H1 (cell line): Measurements from ENCODE around the gene GID8. TPM values are rescaled to one million over a fixed set of nuclear protein-coding genes. Genes with fewer than 3 reads are reported as not detected.

ENCODE experiments used
- CTCF ChIA-PET: fragments of 300-600 bp; sonication (Branson Sonifier 250); formaldehyde crosslinking; loops from one replicate; lab custom pipeline; 2021; ENCODE audit not compliant: partially characterized antibody; lab: Charles Lee
- POLR2A ChIA-PET: fragments of 300-600 bp; sonication (Branson Sonifier 250); formaldehyde crosslinking; loops from one replicate; lab custom pipeline; 2021; ENCODE audit warnings: inconsistent platforms; ENCODE audit not compliant: partially characterized antibody; lab: Charles Lee
- DNase-seq, 2 experiments: peaks; one replicate each; pipeline versions ENCODE4 v3.0.0 to v3.0.0-alpha.2; 2010 to 2022; ENCODE audit warnings: low spot score in 2 of 2, low read depth in 1 of 2, mixed read lengths in 1 of 2
- FAIRE-seq: peaks from 2 replicates; lab custom pipeline; 2011; peaks lifted over from hg19 to GRCh38; lab: Jason Lieb, UNC
- H2AFZ ChIP-seq: 2 replicates; pipeline ENCODE4 v1.8.1; 2012; ENCODE audit warnings: low read length, inconsistent platforms
- H2AK5ac ChIP-seq: 2 replicates; pipeline ENCODE4 v1.6.1; 2013; ENCODE audit warnings: low read depth, low read length
- H2BK120ac ChIP-seq: replicated peaks from 2 replicates; pipeline ENCODE3; 2013; ENCODE audit warnings: low read depth, low read length, inconsistent platforms
- H2BK12ac ChIP-seq: 2 replicates; pipeline ENCODE4 v1.6.1; 2013; ENCODE audit warnings: low read depth, low read length
- H2BK15ac ChIP-seq: 2 replicates; pipeline ENCODE4 v1.6.1; 2013; ENCODE audit warnings: low read length
- H2BK20ac ChIP-seq: 2 replicates; pipeline ENCODE4 v1.6.1; 2013; ENCODE audit warnings: low read length
- H2BK5ac ChIP-seq: 2 replicates; pipeline ENCODE4 v1.6.1; 2013; ENCODE audit warnings: low read depth, low read length
- H3K14ac ChIP-seq: 2 replicates; pipeline ENCODE4 v1.6.1; 2013; ENCODE audit warnings: inconsistent platforms; ENCODE audit not compliant: insufficient read length
- H3K18ac ChIP-seq: 2 replicates; pipeline ENCODE4 v1.6.1; 2013; ENCODE audit warnings: low read length; ENCODE audit errors: extremely low read depth
- H3K23ac ChIP-seq: 2 replicates; pipeline ENCODE4 v1.6.1; 2013; ENCODE audit warnings: inconsistent platforms; ENCODE audit not compliant: insufficient read length
- H3K23me2 ChIP-seq: 2 replicates; pipeline ENCODE4 v1.6.1; 2013; ENCODE audit warnings: low read depth, low read length
- H3K27ac ChIP-seq: 2 replicates; pipeline ENCODE4 v1.6.1; 2011; ENCODE audit warnings: low read depth, low read length, inconsistent platforms
- H3K27me3 ChIP-seq, 4 experiments: replicated peaks in 1 of 4; 1 replicate in 1 of 4; 2 replicates in 3 of 4; pipeline versions ENCODE4 v1.6.1 to v1.8.1; 2011 to 2013; ENCODE audit warnings: low read length in 3 of 4, mild to moderate bottlenecking in 3 of 4, inconsistent platforms in 2 of 4, mixed read lengths in 2 of 4, moderate library complexity in 1 of 4; ENCODE audit not compliant: control insufficient read depth in 3 of 4, insufficient read depth in 3 of 4; ENCODE audit errors: extremely low read depth in 1 of 4
- H3K36me3 ChIP-seq, 4 experiments: 2 replicates each; pipeline versions ENCODE4 v1.6.1 to v1.8.1; 2011 to 2013; ENCODE audit warnings: mild to moderate bottlenecking in 4 of 4, low read length in 3 of 4, moderate library complexity in 2 of 4, control low read depth in 1 of 4, inconsistent platforms in 1 of 4; ENCODE audit not compliant: insufficient read depth in 4 of 4, control insufficient read depth in 2 of 4
- H3K4ac ChIP-seq: replicated peaks from 2 replicates; pipeline ENCODE3; 2013; ENCODE audit warnings: low read length, low read depth, mixed read lengths, inconsistent platforms; ENCODE audit not compliant: insufficient read length
- H3K4me1 ChIP-seq, 4 experiments: replicated peaks in 1 of 4; 1 replicate in 1 of 4; 2 replicates in 3 of 4; pipeline versions ENCODE4 v1.6.1 to v1.8.1; 2011 to 2013; ENCODE audit warnings: low read length in 3 of 4, inconsistent platforms in 2 of 4, mixed read lengths in 1 of 4; ENCODE audit not compliant: insufficient read depth in 4 of 4, control insufficient read depth in 3 of 4
- H3K4me2 ChIP-seq, 2 experiments: 2 replicates each; pipeline versions ENCODE4 v1.6.1 to v1.8.1; 2011 to 2013; ENCODE audit warnings: low read depth in 2 of 2, low read length in 2 of 2, control low read depth in 1 of 2, inconsistent platforms in 1 of 2, mild to moderate bottlenecking in 1 of 2; ENCODE audit not compliant: insufficient read depth in 1 of 2
- H3K4me3 ChIP-seq, 4 experiments: fragments of 200-600, 300-600 bp in 1 of 4; sonication (generic), shearing (Covaris generic), sonication (Bioruptor Twin) in 1 of 4; 2 replicates each; pipeline versions ENCODE4 v1.5.1 to v1.8.1; 2011 to 2016; ENCODE audit warnings: low read length in 4 of 4, low read depth in 3 of 4, control low read depth in 2 of 4, inconsistent platforms in 2 of 4, mild to moderate bottlenecking in 2 of 4, mixed read lengths in 1 of 4, moderate library complexity in 1 of 4; ENCODE audit not compliant: insufficient read depth in 2 of 4; ENCODE audit errors: extremely low read depth in 1 of 4
- H3K56ac ChIP-seq: replicated peaks from 2 replicates; pipeline ENCODE3; 2013; ENCODE audit warnings: low read depth, mild to moderate bottlenecking, mixed read lengths, low read length, inconsistent platforms; ENCODE audit not compliant: insufficient read length
- H3K79me1 ChIP-seq: 2 replicates; pipeline ENCODE4 v1.6.1; 2013; ENCODE audit warnings: low read depth, low read length, control low read depth
- H3K79me2 ChIP-seq, 2 experiments: 2 replicates each; pipeline versions ENCODE4 v1.6.1 to v1.8.1; 2012 to 2013; ENCODE audit warnings: low read length in 2 of 2, mild to moderate bottlenecking in 2 of 2, inconsistent platforms in 1 of 2; ENCODE audit not compliant: insufficient read depth in 2 of 2, control insufficient read depth in 1 of 2
- H3K9ac ChIP-seq, 4 experiments: replicated peaks in 1 of 4; 1 replicate in 1 of 4; 2 replicates in 3 of 4; pipeline versions ENCODE4 v1.6.1 to v1.8.1; 2011 to 2013; ENCODE audit warnings: low read depth in 3 of 4, low read length in 3 of 4, control low read depth in 2 of 4, mild to moderate bottlenecking in 2 of 4, moderate library complexity in 2 of 4, inconsistent platforms in 1 of 4; ENCODE audit errors: extremely low read depth in 1 of 4
- H3K9me3 ChIP-seq, 2 experiments: 2 replicates each; pipeline versions ENCODE4 v1.6.1 to v1.8.1; 2012 to 2013; ENCODE audit warnings: mild to moderate bottlenecking in 2 of 2, moderate library complexity in 2 of 2, control low read depth in 1 of 2, inconsistent platforms in 1 of 2, low read depth in 1 of 2, low read length in 1 of 2, mixed read lengths in 1 of 2; ENCODE audit not compliant: insufficient read depth in 2 of 2
- H4K20me1 ChIP-seq, 2 experiments: replicated peaks in 1 of 2; 2 replicates each; pipeline versions ENCODE3 to v1.8.1; 2011 to 2013; ENCODE audit warnings: inconsistent platforms in 2 of 2, low read length in 2 of 2, mild to moderate bottlenecking in 1 of 2; ENCODE audit not compliant: insufficient read depth in 2 of 2, control insufficient read depth in 1 of 2
- H4K5ac ChIP-seq: 2 replicates; pipeline ENCODE4 v1.6.1; 2013; ENCODE audit warnings: low read length, low read depth, mixed read lengths, inconsistent platforms; ENCODE audit not compliant: insufficient read length
- H4K8ac ChIP-seq: 2 replicates; pipeline ENCODE4 v1.8.0; 2013; ENCODE audit warnings: mild to moderate bottlenecking, moderate library complexity, low read length, inconsistent platforms; ENCODE audit not compliant: insufficient read depth; ENCODE audit errors: extremely low read depth
- H4K91ac ChIP-seq: replicated peaks from 2 replicates; pipeline ENCODE3; 2013; ENCODE audit warnings: low read length, mixed read lengths, inconsistent platforms; ENCODE audit not compliant: insufficient read length
- CTCF ChIP-seq, 3 experiments: IDR thresholded peaks; 1 replicate in 2 of 3; 2 replicates in 1 of 3; pipeline versions ENCODE4 v1.5.1 to v1.6.1; 2011; ENCODE audit warnings: low read length in 3 of 3, mild to moderate bottlenecking in 3 of 3, inconsistent platforms in 2 of 3, low read depth in 1 of 3, moderate library complexity in 1 of 3; ENCODE audit not compliant: insufficient read depth in 1 of 3; ENCODE audit errors: control extremely low read depth in 1 of 3
- EGR1 ChIP-seq: IDR thresholded peaks from 2 replicates; pipeline ENCODE4 v1.6.1; 2011; ENCODE audit warnings: low read depth, low read length, borderline replicate concordance
- GTF2F1 ChIP-seq: IDR thresholded peaks from 2 replicates; pipeline ENCODE4 v1.6.1; 2012; ENCODE audit warnings: low read depth, low read length, improper control_type of control experiment, borderline replicate concordance
- PHF8 ChIP-seq: fragments of 200-600 bp; sonication (generic); conservative IDR thresholded peaks from 2 replicates; pipeline ENCODE4 v1.7.1; 2012; ENCODE audit warnings: low read depth, mild to moderate bottlenecking, inconsistent platforms, low read length, moderate library complexity
- POLR2A ChIP-seq, 2 experiments: IDR thresholded peaks; 1 replicate in 1 of 2; 2 replicates in 1 of 2; pipeline ENCODE4 v1.6.1; 2011; ENCODE audit warnings: low read depth in 2 of 2, low read length in 2 of 2, mild to moderate bottlenecking in 2 of 2; ENCODE audit errors: control extremely low read depth in 1 of 2
- POLR2AphosphoS5 ChIP-seq: IDR thresholded peaks from 2 replicates; pipeline ENCODE4 v1.6.1; 2011; ENCODE audit warnings: low read depth, low read length
- SIX5 ChIP-seq: IDR thresholded peaks from 2 replicates; pipeline ENCODE4 v1.6.1; 2011; ENCODE audit warnings: mild to moderate bottlenecking, low read depth, low read length
- TAF7 ChIP-seq: optimal IDR thresholded peaks from 2 replicates; pipeline ENCODE3; 2011; ENCODE audit warnings: low read depth, mild to moderate bottlenecking, inconsistent platforms, low read length, moderate library complexity, borderline replicate concordance
- TBP ChIP-seq: IDR thresholded peaks from 2 replicates; pipeline ENCODE4 v1.6.1; 2011; ENCODE audit warnings: low read depth, low read length, improper control_type of control experiment
- WGBS, 2 experiments: shearing (Covaris generic) in 1 of 2; methylation state at CpG; one replicate each; pipeline versions ENCODE4 v1.1.6 to v1.1.7; 2013 to 2015; ENCODE audit warnings: low lambda C conversion rate in 2 of 2, mixed read lengths in 2 of 2, inconsistent platforms in 1 of 2, low coverage in 1 of 2, missing lambda C conversion rate in 1 of 2; ENCODE audit not compliant: insufficient replicate concordance in 2 of 2, insufficient coverage in 1 of 2, insufficient read length in 1 of 2; ENCODE audit errors: extremely low coverage in 1 of 2, missing lambda C conversion rate in 1 of 2; 5-methylcytosine and 5-hydroxymethylcytosine counted together
- polyA plus RNA-seq, 7 experiments: library from polyadenylated mRNA; depleted of rRNA in 3 of 7; stranded (reverse) in 5 of 7; unstranded in 2 of 7; fragments of >200 nt in 5 of 7; fragments of 200-250 nt in 2 of 7; gene quantifications; 1 replicate in 5 of 7; 2 replicates in 1 of 7; 4 replicates in 1 of 7; pipeline versions ENCODE4 v1.2.1 to v1.2.3, GENCODE V29; 2011 to 2013; ENCODE audit warnings: missing spikeins in 2 of 7, mixed read lengths in 2 of 7
- total RNA-seq: library from RNA; stranded (reverse); fragmentation: NEBNext Ultra II Directional; extraction: Animal tissue kit (Norgen Biotek cat#: 25700); gene quantifications from 2 replicates; pipeline ENCODE4 v1.2.1, GENCODE V29; 2021
- TF ChIP-seq, protein P1 (sequence below): IDR thresholded peaks from 2 replicates; pipeline ENCODE4 v1.6.1; 2012; ENCODE audit warnings: inconsistent platforms

The GID8 gene
- total and polyA plus RNA-seq, 2 of the 8 experiments (the other 6 are each of a cell fraction or from before 2014, with no cell fraction given): 39.7 to 72.9 TPM

DNA sequence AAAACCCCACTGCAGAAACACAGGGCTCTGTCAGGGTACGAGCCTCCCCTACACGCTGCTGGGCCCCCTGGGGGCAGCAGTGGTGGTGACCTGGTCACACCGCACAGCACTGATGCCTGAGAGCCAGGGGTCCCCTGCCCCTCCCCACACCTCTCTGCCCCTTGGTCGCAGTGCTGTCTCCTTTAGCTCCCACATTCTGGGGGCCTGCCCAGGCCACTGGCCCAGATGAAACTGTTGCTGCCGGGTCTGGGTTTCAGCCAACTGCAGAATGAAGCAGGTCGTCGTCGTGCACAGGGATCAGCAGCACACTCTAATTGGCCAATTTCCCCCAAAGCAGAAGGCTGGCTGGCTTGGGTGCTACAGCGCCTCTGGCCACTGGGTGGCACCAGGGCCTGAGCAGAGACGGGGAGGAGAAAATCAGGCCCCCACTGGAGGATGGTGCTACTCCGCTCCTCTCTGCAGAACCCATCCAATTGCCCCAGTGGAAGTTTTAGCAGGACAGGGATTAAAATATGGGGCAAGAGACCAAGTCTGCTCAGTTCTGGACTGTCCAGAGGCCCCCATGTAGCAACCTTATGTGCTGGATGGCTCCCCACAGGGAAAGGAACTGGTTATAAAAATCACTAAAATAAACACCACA is 37.8 kb upstream of the GID8 start:
- DNase-seq (peak; percentile 51 to 88), FAIRE-seq (peak; percentile 55)
- Histone ChIP-seq H3K9ac (no peak overlapping the region), H4K91ac (no peak overlapping the region), H3K79me1 (peaks cover 4% of the 10 kb centered on the region; the same call in 1 of the 2 replicates), H4K5ac (no peak overlapping the region), H3K4me3 (0 out of 8 replicates have a peak overlapping the region, but pooled peaks of 1 of the 4 experiments have one; percentile 17), H3K79me2 (no peaks in the 10 kb centered on the region; a peak in 1 of 4 replicates), H3K14ac (no peak overlapping the region), H2BK120ac (no peak overlapping the region), H3K27me3 (no peaks in the 10 kb centered on the region), H3K23ac (no peak overlapping the region), H2BK15ac (no peak overlapping the region), H3K9me3 (no peaks in the 10 kb centered on the region), H3K4ac (no peak overlapping the region), H2BK12ac (no peak overlapping the region), H3K4me1 (peaks cover 9 to 18% (median 15%) of the 10 kb centered on the region in 4 experiments), H3K4me2 (peak overlapping the region; percentile 5 to 52; a peak in 3 of 4 replicates), H2AFZ (no peak overlapping the region), H4K8ac (no peak overlapping the region), H3K23me2 (no peaks in the 10 kb centered on the region), H3K18ac (peak overlapping the region; percentile 28; the same call in 1 of the 2 replicates), H3K27ac (peak overlapping the region; percentile 55), H3K36me3 (peaks cover 23 to 45% (median 31%) of the 10 kb centered on the region in 4 experiments), H2BK20ac (no peak overlapping the region), H3K56ac (no peak overlapping the region), H2AK5ac (no peak overlapping the region), H2BK5ac (no peak overlapping the region), H4K20me1 (peaks cover 0 to 12% of the 10 kb centered on the region in 2 experiments)
- CTCF ChIA-PET: interaction anchor here (0.6 to 5.8 kb wide), 34 partner anchors 8 to 151 kb away, joined by 3 to 56 read pairs (median 4); partner anchors contain the start of genes GID8 and TCFL5
- POLR2A ChIA-PET: interaction anchor here (1.2 to 9.9 kb wide), 13 partner anchors 12 to 69 kb away, joined by 3 to 88 read pairs (median 11); partner anchors contain the start of genes DIDO1, GID8 and TCFL5
- WGBS, 2 experiments: 35% methylated on average over 11 of the region's 11 CpGs; no CpG with 5 or more reads in 1 of the 2 experiments
- peak; percentile 9 for TF ChIP-seq TAF7
- TF ChIP-seq, protein P1, sequence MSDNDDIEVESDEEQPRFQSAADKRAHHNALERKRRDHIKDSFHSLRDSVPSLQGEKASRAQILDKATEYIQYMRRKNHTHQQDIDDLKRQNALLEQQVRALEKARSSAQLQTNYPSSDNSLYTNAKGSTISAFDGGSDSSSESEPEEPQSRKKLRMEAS: peak; percentile 66
- TF ChIP-seq SIX5: no peak
- peak; percentile 93 to 96 (median 95) for TF ChIP-seq CTCF (IDR thresholded peaks at IDR 0.05; ENCODE audit: control extremely low read depth in 1 of 3, insufficient read depth in 1 of 3, low read depth in 1 of 3, low read length in 3 of 3)
- no peak for TF ChIP-seq TBP
- TF ChIP-seq POLR2A (IDR thresholded peaks at IDR 0.05; ENCODE audit: control extremely low read depth in 1 of 2, low read depth in 2 of 2, low read length in 2 of 2): peak; percentile 30 to 78; a peak in 2 of 3 replicates
- no peak for TF ChIP-seq GTF2F1
- TF ChIP-seq EGR1: no peak
- peak; percentile 81 for TF ChIP-seq POLR2AphosphoS5
- TF ChIP-seq PHF8: no peak
